22Rv1 (cell line): ENCODE data around the gene ZDHHC21.

Experiments
- H3K27ac ChIP-seq: fragments of 450-650 bp; 2 replicates; pipeline ENCODE4 v1.5.1; 2017
- ZFX ChIP-seq: fragments of 450-650 bp; IDR thresholded peaks from 2 replicates; pipeline ENCODE4 v1.6.1; 2017; ENCODE audit warnings: antibody characterized with exemption, borderline replicate concordance
- TF ChIP-seq, protein P1 (sequence below): fragments of 450-650 bp; IDR thresholded peaks from 2 replicates; pipeline ENCODE4 v1.5.1; 2017; ENCODE audit warnings: mild to moderate bottlenecking

The ZDHHC21 gene

DNA sequence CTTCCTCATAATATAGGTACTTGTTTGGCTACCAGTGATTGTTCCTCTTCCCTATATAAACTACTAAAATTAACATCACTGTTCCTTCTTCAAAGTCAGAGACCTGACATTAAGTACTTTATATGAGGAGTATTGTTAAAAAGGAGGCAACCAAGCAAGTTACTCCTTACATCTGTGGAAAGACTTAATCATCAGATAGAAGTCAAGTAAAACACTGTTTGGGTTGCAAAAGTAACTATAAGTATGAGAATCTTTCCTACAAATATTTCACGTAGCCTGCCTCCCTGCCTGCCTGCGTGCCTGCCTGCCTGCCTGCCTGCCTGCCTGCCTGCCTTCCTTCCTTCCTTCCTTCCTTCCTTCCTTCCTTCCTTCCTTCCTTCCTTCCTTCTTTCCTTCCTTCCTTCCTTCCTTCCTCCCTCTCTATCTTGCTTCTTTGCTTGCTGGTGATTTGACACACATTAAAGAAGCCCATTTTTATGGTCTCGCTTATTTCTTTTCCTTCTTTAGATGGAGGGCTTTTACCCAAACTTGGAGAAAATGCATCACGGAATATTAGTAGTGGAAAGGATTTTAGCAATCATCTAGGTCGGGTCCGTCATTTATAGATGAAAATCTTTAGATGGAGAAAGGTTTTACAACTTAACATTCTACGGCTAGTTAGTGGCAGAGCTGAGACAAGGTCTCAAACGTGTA, 26.1 kb upstream of the ZDHHC21 start:
- TF ChIP-seq, protein P1, sequence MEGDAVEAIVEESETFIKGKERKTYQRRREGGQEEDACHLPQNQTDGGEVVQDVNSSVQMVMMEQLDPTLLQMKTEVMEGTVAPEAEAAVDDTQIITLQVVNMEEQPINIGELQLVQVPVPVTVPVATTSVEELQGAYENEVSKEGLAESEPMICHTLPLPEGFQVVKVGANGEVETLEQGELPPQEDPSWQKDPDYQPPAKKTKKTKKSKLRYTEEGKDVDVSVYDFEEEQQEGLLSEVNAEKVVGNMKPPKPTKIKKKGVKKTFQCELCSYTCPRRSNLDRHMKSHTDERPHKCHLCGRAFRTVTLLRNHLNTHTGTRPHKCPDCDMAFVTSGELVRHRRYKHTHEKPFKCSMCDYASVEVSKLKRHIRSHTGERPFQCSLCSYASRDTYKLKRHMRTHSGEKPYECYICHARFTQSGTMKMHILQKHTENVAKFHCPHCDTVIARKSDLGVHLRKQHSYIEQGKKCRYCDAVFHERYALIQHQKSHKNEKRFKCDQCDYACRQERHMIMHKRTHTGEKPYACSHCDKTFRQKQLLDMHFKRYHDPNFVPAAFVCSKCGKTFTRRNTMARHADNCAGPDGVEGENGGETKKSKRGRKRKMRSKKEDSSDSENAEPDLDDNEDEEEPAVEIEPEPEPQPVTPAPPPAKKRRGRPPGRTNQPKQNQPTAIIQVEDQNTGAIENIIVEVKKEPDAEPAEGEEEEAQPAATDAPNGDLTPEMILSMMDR, result no peak
- no peak for TF ChIP-seq ZFX
- H3K27ac ChIP-seq, result no peak overlapping the region

DNA sequence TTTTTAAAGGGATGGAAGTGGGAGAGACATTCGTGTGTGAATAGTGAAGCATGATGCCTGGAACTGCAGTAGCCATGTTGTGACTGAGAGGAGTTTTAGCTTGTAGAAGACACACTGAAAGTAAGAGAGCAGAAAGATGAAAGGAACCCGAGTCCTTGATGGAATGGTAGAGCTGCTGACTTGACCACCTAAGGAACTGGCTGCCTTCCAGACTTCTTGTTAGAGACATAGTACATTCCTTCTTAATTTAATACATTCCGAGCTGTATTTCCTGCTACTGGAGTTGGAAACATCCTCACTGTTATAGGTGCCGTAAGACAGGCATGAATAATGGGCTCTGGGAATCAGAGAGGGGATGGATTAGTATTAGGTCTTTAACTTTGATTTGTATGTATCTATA, 21.9 kb upstream of the ZDHHC21 start:
- H3K27ac ChIP-seq, result no peak overlapping the region
- TF ChIP-seq, protein P1, result no peak
- TF ChIP-seq ZFX, result no peak

DNA sequence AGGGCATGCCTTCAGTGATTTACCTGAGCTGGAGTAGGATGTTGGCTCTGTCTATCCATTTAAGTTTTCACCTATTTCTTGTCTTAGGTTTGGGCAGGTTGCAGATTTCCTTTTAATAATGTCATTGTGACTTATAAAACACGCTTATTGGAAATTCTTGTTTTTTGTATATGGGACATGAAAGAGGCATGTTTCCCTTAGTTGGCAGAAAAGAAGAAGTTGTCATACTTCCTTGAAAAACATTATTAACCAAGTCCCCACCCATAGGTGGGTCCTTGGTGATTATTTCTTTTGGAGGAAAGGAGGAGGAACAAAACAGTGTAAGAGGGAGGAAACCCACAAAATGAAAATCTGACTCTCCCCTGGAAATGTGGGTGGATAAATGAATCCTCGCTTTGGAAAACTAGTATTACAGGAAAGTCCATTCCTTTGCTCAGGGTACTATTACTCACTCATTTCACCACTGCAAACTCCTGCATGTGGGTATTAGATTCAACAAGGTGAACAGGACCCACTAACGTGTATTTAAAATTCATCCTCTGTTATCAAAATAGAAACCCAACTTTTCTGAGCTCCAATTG, 20.0 kb upstream of the ZDHHC21 start:
- TF ChIP-seq, protein P1, result no peak
- TF ChIP-seq ZFX, result no peak

DNA sequence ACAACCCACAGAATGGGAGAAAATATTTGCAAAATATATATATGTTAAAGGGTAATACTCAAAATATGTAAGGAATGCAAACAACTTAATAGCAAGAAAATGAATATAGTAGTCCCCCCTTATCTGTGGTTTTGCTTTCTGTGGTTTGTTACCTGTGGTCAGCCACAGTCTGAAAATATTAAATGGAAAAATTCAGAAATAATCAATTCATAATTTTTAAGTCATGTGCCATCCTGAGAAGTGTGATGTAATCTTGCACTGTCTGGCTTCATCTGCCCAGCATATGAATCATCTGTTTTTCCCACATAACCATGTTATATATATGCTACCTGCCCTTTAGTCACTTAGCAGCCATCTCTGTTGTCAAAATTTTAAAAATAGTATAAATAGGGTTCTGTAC, 17.6 kb upstream of the ZDHHC21 start:
- TF ChIP-seq, protein P1, result no peak
- no peak for TF ChIP-seq ZFX
- H3K27ac ChIP-seq, result no peak overlapping the region

More for the DNA sequence above, 20.0 kb upstream of the ZDHHC21 start:
- H3K27ac ChIP-seq, result no peak overlapping the region

DNA sequence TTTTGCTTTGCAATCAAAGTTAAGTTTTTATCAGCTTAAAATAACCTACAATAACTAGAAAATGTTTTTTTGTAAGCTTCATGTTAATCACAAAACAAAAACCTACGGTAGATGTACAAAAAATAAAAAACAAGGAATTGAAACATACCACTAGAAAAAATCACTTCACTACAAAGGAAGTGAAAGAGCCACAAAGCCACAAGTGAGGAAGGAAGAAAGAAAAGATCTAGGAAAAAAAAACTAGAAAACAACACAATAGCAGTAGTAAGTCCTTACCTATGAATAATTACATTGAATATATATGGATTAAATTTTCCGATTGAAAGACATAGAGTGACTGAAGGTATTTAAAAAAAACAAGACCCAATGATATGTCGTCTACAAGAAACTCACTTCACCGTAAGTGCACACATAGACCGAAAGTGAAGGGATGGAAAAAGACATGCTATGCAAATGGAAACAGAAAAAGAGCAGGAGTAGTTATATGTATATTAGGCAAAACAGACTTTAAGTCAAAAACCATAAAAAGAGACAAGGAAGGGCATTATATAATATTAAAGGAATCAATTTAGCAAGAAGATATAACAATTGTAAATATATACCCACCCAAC, 13.4 kb upstream of the ZDHHC21 start:
- no peak overlapping the region for H3K27ac ChIP-seq
- TF ChIP-seq ZFX, result no peak

DNA sequence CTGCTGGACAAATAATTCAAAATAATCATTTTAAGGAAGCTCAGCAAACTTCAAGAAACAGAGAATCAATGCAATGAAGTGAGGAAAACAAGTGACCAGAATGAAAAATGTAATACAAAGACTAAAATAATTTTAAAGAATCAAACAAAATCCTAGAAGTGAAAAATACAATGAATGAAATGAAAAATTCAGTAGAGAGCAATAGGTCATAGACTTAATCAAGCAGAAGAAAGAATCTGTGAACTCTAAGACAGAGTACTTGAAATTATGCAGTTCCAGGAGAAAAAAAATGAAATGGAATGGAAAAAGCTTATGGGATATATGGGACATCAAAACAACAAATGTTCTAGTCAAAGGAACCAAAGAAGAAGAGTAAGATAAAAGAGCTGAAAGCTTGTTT, 11.8 kb upstream of the ZDHHC21 start:
- H3K27ac ChIP-seq, result no peak overlapping the region
- no peak for TF ChIP-seq ZFX
- TF ChIP-seq, protein P1, result no peak

DNA sequence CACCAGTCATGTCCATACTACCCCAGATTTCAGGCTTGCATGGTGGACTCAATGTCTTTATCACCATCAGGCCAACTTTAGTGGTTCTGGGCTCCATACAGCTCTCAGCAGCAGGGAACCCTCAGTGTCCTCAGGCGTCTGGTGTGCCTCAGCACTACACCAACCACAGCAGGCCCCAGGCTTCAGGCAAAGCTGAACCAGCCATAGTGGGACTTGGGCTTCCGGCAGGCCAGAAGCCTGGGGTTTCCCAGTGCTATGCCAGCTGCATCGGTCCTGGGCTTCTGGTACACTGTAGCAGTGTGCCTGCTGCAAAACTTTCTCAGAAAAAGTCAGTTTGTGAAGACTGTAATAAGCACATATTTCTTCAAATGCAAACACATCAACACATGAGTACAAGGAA, 11.0 kb upstream of the ZDHHC21 start:
- no peak for TF ChIP-seq ZFX
- TF ChIP-seq, protein P1, result no peak
- H3K27ac ChIP-seq, result no peak overlapping the region
